Mononuclear cell (primary cell): Measurements from ENCODE around the gene COL6A5. TPM values are rescaled to one million over a fixed set of nuclear protein-coding genes. Genes with fewer than 3 reads are reported as not detected.
"Not testable (repeated sequence)": the region's sequence is repeated elsewhere in the genome, so short reads cannot be mapped to it uniquely, and the experiment has no call there.

Source experiments
- H3K27me3 ChIP-seq: 2 replicates; pipeline ENCODE4 v1.6.0; 2011; ENCODE audit warnings: low read length, control low read depth; ENCODE audit not compliant: insufficient read depth
- H3K4me1 ChIP-seq: 2 replicates; pipeline ENCODE4 v1.5.1; 2011; ENCODE audit warnings: mild to moderate bottlenecking, low read length, control low read depth; ENCODE audit not compliant: insufficient read depth
- H3K4me3 ChIP-seq: 2 replicates; pipeline ENCODE4 v1.5.1; 2011; ENCODE audit warnings: mild to moderate bottlenecking, low read length, moderate library complexity
- H3K9me3 ChIP-seq: 2 replicates; pipeline ENCODE4 v1.5.1; 2011; ENCODE audit warnings: low read depth, mild to moderate bottlenecking, control low read depth, low read length
- total RNA-seq: library from RNA; depleted of rRNA; stranded (reverse); fragments of >200 nt; gene quantifications from one replicate; pipeline ENCODE4 v1.2.3, GENCODE V29; 2012

The COL6A5 gene
- total RNA-seq, 1 donor, result not detected

GRCh38 chr3:130411320-130411719 lies 65.8 kb downstream of the COL6A5 start:
- H3K9me3 ChIP-seq, result no peaks in the 10 kb centered on the region
- H3K27me3 ChIP-seq, result no peaks in the 10 kb centered on the region
- H3K4me3 ChIP-seq, result no peak overlapping the region
- H3K4me1 ChIP-seq, result no peaks in the 10 kb centered on the region

DNA sequence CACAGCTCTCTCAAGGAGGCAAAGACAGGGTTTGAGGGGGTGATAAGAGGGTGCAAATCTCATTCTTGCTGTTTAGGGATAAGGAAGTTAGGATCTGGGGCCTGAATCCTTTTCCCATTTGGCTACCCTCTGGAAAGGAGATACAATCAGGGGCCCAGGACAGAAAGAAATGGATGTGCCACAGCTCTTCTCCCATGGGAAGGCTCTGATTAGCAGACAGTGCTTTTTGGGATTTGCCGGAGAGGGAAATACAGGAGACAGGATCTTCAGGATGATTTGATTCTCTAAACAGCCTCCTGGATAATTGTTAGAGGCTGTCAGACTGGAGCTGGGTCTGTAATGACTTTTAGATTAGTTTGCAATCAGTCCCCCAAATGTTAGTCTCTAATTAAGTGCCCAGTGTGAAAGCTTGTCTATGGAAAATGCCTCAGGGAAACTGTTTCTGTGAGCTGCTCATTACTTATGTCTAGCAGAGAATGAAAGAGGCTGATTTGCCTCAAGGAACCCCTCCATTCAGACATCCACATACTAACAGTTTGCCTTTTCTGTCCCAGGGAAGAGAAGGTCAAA lies 67.6 kb downstream of the COL6A5 start:
- Histone ChIP-seq H3K4me3 (no peak overlapping the region), H3K9me3 (no peaks in the 10 kb centered on the region), H3K27me3 (no peaks in the 10 kb centered on the region), H3K4me1 (no peaks in the 10 kb centered on the region)

DNA sequence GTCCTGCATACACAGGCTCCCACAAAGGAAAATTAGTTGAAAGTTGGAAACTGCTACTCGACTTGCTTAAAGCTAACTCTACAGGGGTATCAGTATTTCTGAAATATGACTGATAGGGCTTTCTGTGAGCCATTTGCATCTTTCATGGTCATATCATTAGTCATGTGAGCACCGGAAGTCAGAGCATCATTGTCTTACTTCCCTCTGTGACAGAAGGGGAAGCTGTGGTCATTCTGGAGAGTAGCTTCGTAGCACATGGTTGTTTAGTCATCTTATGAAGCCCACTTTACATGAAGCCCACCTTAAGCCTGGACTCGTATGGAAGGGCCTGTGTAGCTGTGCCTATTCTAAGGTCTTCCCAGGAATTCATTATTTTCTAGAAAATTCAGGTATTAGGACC lies 69.0 kb downstream of the COL6A5 start:
- H3K4me1 ChIP-seq, result no peaks in the 10 kb centered on the region
- H3K9me3 ChIP-seq, result no peaks in the 10 kb centered on the region
- H3K27me3 ChIP-seq, result no peaks in the 10 kb centered on the region
- H3K4me3 ChIP-seq, result no peak overlapping the region

GRCh38 chr3:130420466-130420865 lies 75.0 kb downstream of the COL6A5 start:
- Histone ChIP-seq H3K9me3 (no peaks in the 10 kb centered on the region), H3K4me3 (no peak overlapping the region), H3K27me3 (no peaks in the 10 kb centered on the region), H3K4me1 (no peaks in the 10 kb centered on the region)

- H3K4me1 ChIP-seq, result no peaks in the 10 kb centered on the region
- no peak overlapping the region for H3K4me3 ChIP-seq
- H3K27me3 ChIP-seq, result no peaks in the 10 kb centered on the region
- H3K9me3 ChIP-seq, result no peaks in the 10 kb centered on the region
Measured at GRCh38 chr3:130423064-130423463, 77.6 kb downstream of the COL6A5 start.

DNA sequence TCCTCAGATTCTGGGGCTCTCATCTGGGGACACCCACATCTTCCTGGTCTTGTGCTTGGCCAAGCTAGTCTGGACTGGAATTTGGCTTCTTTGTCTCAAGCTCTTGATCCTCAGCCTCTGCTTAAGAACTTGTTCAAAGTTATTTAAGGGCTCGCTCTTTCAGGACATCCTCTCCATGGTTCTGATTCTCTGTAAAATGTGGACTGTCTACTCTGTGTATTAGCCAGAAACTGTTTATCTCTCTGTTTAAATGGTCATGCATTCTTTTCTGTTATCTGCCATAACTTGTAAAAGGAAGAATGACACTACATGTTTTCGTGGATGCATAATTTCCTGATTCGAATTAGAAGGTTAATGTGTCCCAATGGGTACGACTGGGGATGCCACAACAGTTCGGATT lies 79.4 kb downstream of the COL6A5 start:
- no peaks in the 10 kb centered on the region for H3K27me3 ChIP-seq
- H3K9me3 ChIP-seq, result no peaks in the 10 kb centered on the region
- no peak overlapping the region for H3K4me3 ChIP-seq
- no peaks in the 10 kb centered on the region for H3K4me1 ChIP-seq

DNA sequence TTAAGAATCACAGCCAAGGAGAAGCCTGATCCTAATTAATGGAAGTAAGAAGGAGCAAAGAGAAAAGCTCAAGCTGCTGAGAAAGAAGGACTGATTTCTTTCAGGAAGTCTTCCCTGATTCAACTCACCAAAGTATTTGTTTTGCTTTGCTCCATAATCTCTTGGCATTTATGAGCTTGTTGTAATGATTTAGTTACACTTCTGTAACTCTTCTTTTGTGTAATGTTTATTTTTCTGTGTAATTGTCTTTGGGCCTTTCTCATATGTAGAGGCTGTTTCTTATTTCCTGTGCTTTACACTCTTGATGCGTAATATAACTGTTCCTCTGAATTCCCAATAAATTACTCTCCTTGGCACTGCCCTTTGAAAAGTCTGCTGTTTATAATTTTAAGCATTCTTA lies 80.0 kb downstream of the COL6A5 start:
- Histone ChIP-seq H3K4me3 (no peak overlapping the region), H3K4me1 (no peaks in the 10 kb centered on the region), H3K9me3 (no peaks in the 10 kb centered on the region), H3K27me3 (no peaks in the 10 kb centered on the region)

GRCh38 chr3:130426206-130426605 lies 80.7 kb downstream of the COL6A5 start:
- no peaks in the 10 kb centered on the region for H3K27me3 ChIP-seq
- no peaks in the 10 kb centered on the region for H3K4me1 ChIP-seq
- H3K9me3 ChIP-seq, result no peaks in the 10 kb centered on the region
- no peak overlapping the region for H3K4me3 ChIP-seq

GRCh38 chr3:130428871-130429712 lies 83.6 kb downstream of the COL6A5 start:
- H3K27me3 ChIP-seq, result no peaks in the 10 kb centered on the region

DNA sequence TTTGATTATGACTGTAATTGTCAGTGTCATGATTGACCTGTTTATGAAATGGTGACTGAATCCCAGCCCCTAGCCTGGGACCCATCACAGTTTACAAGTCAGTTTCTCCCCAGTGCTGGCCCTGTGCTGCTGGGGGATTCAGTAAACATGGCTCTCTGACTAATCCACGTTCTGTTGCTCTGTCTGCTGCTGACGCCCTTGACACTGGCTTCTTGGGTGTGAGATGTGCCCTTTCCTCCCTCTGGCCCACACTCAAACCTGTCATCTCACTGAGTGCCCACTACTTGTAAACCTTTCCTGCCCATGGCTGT lies 84.2 kb downstream of the COL6A5 start:
- Histone ChIP-seq H3K4me1 (no peaks in the 10 kb centered on the region), H3K9me3 (no peaks in the 10 kb centered on the region), H3K27me3 (no peaks in the 10 kb centered on the region), H3K4me3 (no peak overlapping the region)

More at GRCh38 chr3:130428871-130429712, 83.6 kb downstream of the COL6A5 start:
- Histone ChIP-seq H3K4me3 (no peak overlapping the region), H3K4me1 (no peaks in the 10 kb centered on the region), H3K9me3 (no peaks in the 10 kb centered on the region)

DNA sequence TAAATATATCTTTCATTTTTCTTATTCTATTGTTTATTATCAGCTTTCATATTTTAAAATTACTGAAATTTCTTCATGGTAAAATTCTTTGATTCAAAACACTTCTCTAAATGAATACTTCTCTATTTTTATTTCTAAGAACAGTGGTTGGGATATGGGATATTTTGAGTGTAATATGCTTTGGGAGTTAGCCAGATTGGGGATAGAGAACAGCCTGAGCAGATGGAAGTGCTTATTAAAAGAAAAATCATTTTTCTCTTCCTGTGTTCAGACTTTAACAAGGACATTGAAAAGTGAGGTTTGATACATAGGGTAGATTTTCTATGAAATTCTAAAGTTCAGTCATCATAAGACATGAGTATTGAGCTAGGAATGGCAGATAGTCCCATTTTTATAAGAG lies 84.8 kb downstream of the COL6A5 start:
- Histone ChIP-seq H3K9me3 (no peaks in the 10 kb centered on the region), H3K27me3 (no peaks in the 10 kb centered on the region), H3K4me1 (no peaks in the 10 kb centered on the region)

GRCh38 chr3:130432086-130432485 lies 86.6 kb downstream of the COL6A5 start:
- H3K4me3 ChIP-seq, H3K4me1 ChIP-seq, H3K9me3 ChIP-seq: not testable (repeated sequence)

More for the DNA sequence above, 84.8 kb downstream of the COL6A5 start:
- no peak overlapping the region for H3K4me3 ChIP-seq

DNA sequence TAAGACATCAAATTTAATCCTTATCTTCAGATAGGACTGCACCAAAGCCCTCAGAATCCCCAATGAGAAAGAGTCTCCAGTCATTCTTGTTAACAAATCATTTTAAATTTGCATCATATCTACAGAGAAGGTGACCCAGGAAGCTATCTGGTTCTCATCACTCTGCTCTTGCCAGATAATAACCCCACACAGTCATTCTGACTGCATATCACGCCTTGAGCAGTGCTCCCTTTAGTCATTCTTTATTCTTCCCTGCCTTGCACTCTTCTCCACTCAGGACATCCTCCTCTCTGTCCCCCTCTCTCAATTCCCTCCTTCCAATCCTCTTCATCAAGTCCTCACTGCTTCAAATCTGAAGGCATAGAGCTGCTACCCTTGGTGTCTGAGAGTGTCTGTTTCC lies 87.8 kb downstream of the COL6A5 start:
- Histone ChIP-seq H3K9me3 (no peaks in the 10 kb centered on the region), H3K4me1 (no peaks in the 10 kb centered on the region)

More at GRCh38 chr3:130432086-130432485, 86.6 kb downstream of the COL6A5 start:
- not testable (repeated sequence) for H3K27me3 ChIP-seq

DNA sequence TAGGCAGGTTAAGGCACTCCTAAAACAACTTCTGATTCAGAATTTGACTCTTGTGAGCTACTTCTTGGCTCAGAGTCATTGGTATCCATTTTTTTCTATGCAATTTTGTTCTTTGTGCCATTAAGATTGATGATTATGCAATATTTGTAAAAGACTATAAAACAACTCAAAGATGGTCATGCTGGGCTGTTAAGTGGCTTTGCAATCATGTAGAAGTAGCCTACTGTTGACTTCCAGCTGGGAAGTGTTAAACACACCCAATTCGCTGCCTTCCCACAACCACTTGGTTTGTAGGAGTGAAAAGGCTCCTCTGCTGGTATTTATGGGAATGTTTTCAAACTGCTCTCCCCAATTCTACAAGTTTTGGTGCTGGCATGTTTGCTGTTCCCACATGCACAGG lies 96.8 kb downstream of the COL6A5 start:
- Histone ChIP-seq H3K27me3 (no peaks in the 10 kb centered on the region), H3K4me3 (no peak overlapping the region), H3K4me1 (no peaks in the 10 kb centered on the region), H3K9me3 (no peaks in the 10 kb centered on the region)

More for the DNA sequence above, 87.8 kb downstream of the COL6A5 start:
- Histone ChIP-seq H3K27me3 (no peaks in the 10 kb centered on the region), H3K4me3 (no peak overlapping the region)

- not testable (repeated sequence) for H3K4me1 ChIP-seq, H3K9me3 ChIP-seq, H3K4me3 ChIP-seq, H3K27me3 ChIP-seq
Measured at GRCh38 chr3:130446840-130447239, 101.4 kb downstream of the COL6A5 start.

GRCh38 chr3:130448155-130448554 lies 102.7 kb downstream of the COL6A5 start:
- not testable (repeated sequence) for H3K4me1 ChIP-seq, H3K9me3 ChIP-seq, H3K4me3 ChIP-seq, H3K27me3 ChIP-seq
